Skeletal muscle cell (primary cell): ENCODE measurements around the gene PARVB.

Experiments
- DNase-seq: peaks from one replicate; pipeline ENCODE4 v3.0.0-alpha.2; 2010; ENCODE audit warnings: low read depth
- H3K4me3 ChIP-seq: 2 replicates; pipeline ENCODE4 v1.5.1; 2011; ENCODE audit warnings: low read depth, mild to moderate bottlenecking, control low read depth, low read length, moderate library complexity

PARVB gene, protein sequence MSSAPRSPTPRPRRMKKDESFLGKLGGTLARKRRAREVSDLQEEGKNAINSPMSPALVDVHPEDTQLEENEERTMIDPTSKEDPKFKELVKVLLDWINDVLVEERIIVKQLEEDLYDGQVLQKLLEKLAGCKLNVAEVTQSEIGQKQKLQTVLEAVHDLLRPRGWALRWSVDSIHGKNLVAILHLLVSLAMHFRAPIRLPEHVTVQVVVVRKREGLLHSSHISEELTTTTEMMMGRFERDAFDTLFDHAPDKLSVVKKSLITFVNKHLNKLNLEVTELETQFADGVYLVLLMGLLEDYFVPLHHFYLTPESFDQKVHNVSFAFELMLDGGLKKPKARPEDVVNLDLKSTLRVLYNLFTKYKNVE

GRCh38 chr22:44024288-44024921, at the start of gene PARVB:
TSS of gene PARVB (plus strand) at chr22:44024302. CDS start at chr22:44024340, 38 bp downstream.
- no peak for DNase-seq
- H3K4me3 ChIP-seq: peak within 1 kb of the TSS; percentile 65

GRCh38 chr22:43975041-43975440, 49.1 kb upstream of the PARVB start:
- DNase-seq: no peak
- H3K4me3 ChIP-seq: no peak overlapping the region

DNA sequence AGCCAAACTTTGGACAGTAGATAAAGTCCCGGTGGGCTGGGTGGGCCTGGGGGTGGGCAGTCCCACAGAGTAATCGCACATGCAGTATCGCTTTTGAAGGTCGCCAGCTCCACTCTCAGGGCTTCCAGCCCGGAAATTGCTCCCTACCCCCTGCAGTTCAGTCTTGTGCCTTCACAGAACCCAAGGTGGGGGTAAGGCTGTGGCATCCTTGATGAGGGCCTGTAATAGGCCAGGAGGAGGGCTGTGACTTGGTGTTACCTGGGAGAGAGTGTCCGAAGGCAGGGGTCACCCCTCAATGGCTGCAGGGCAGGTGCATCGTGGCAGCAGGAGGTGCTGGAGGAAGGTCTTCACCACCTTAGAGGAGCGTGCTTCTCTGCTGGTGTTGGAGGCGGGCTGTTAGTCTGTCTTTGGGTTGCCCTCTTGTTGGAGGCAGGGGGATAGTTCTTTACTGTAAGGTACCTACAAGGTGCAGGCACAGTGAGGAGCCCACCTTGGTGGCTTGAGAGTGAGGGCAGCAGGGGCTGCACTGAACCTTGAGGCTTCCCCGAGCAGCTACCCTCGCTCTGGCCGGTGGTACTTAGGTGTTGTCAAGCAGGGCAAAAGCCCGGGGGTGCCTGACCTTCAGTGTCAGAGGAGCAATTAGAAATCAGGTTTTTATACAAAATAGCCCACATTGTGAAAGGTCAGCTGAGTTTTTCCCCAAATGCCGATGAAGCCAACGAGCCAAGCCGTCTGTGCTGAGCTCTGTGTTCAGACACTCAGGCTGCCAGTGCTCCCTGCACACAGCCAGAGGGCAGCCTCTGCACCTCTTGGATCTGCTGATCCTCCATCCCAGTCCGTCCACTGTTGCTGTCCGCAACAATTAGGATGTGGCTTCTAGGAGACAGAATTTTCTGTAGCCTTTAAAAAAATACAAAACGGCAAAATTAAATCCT, 47.0 kb upstream of the PARVB start:
- DNase-seq: no peak
- H3K4me3 ChIP-seq: no peak overlapping the region

DNA sequence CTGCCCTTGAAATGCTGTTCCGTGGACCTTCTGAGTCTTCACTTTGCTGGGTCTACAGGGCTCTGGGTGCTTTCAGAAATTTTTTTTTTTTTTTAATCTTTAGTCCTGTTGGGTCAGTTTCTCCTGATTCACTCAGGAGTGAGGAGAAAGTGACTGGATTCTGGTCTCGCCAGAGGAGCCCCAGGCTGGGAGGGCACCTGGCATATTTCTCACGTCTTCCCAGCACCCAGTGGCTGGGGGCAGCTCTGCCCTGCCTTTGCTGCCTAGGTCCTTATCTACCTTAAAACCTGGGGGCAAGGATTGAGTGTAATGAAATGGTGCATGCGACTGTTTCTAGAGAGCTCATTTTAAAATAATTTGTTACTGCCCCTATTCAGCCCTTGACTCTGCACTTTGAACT, 45.5 kb upstream of the PARVB start:
- H3K4me3 ChIP-seq: no peak overlapping the region
- DNase-seq: no peak

GRCh38 chr22:43980579-43980978, 43.5 kb upstream of the PARVB start:
- no peak for DNase-seq
- no peak overlapping the region for H3K4me3 ChIP-seq

DNA sequence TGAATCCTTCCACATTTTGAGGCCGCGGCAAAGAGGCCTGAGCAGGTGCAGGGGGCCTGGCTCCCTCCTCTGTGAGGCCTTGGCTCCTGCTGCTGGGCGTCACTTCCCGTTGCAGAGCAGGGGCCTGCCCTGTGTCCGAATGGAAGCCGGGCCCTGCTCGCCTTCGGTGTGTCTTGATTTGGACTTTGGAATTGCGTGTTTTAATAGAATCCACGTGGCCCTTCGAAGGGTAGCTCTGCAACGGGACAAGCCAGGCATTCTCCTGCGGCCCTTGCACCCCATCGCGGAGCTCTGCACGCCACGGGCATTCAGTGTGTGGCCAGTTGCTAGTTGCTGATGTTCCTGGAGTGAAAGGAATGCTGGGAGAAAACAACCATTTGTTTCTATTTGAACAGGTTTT, 43.1 kb upstream of the PARVB start:
- DNase-seq: no peak

DNA sequence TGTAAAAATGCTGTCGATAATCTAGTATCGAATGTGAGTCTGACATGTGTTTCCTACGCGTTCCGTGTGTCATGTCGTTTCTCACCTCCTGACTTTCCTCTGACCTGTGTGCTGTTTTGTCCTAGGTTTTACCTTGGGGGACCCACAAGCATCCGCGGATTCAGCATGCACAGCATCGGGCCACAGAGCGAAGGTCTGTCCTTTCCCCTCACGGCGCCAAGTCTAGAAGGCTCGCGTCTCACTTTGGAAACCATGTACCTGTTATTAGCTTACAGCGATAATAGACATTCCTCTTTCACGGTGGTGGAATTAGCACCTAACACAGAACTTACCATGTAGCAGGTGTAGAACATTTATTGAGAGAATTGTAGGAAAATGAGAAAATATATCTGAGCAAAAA, 40.3 kb upstream of the PARVB start:
- no peak overlapping the region for H3K4me3 ChIP-seq
- no peak for DNase-seq

More for the DNA sequence above, 43.1 kb upstream of the PARVB start:
- no peak overlapping the region for H3K4me3 ChIP-seq

- DNase-seq: no peak
- H3K4me3 ChIP-seq: no peak overlapping the region
Measured at GRCh38 chr22:43985532-43985931, 38.6 kb upstream of the PARVB start.

- DNase-seq: no peak
- H3K4me3 ChIP-seq: no peak overlapping the region
Measured at GRCh38 chr22:43988116-43988820, 35.8 kb upstream of the PARVB start.

GRCh38 chr22:43988960-43989359, 35.1 kb upstream of the PARVB start:
- DNase-seq: no peak
- H3K4me3 ChIP-seq: no peak overlapping the region

- H3K4me3 ChIP-seq: no peak overlapping the region
- no peak for DNase-seq
Measured at GRCh38 chr22:43990044-43990443, 34.1 kb upstream of the PARVB start.

DNA sequence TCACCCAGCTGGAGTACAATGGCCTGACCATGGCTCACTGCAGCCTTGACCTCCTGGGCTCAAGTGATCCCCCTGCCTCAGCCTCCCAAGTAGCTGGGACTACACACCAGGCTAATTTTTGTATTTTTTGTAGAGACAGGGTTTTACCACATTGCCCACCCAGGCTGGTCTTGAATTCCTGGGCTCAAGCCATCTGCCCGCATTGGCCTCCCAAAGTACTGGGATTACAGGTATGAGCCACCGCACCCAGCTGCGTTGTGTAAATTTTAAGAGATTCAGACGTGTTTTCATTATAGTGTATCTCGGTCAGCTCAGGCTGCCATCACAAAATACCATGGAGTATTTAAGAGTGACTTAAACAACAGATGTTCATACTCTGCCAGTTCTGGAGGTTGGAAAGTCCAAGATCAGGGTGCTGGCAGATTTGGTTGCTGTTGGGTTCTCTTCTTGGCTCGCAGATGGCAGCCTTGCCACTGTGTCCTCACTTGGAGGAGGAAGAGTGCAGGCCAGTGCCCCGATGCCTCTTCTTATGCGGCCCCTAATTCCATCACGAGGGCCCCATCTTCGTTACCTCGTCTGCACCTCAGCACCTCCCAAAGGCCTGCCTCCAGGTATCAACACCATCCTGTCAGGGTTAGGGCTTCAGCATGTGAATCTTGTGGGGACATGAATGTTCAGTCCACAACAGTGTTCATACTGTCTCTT, 32.6 kb upstream of the PARVB start:
- DNase-seq: no peak
- no peak overlapping the region for H3K4me3 ChIP-seq

- peak; percentile 1 for DNase-seq
- H3K4me3 ChIP-seq: no peak overlapping the region
Measured at GRCh38 chr22:43992331-43992821, 31.7 kb upstream of the PARVB start.

- DNase-seq: peak; percentile 9
- H3K4me3 ChIP-seq: no peak overlapping the region
Measured at GRCh38 chr22:43993072-43993760, 30.9 kb upstream of the PARVB start.

- H3K4me3 ChIP-seq: no peak overlapping the region
- DNase-seq: no peak
Measured at GRCh38 chr22:43994006-43994405, 30.1 kb upstream of the PARVB start.

DNA sequence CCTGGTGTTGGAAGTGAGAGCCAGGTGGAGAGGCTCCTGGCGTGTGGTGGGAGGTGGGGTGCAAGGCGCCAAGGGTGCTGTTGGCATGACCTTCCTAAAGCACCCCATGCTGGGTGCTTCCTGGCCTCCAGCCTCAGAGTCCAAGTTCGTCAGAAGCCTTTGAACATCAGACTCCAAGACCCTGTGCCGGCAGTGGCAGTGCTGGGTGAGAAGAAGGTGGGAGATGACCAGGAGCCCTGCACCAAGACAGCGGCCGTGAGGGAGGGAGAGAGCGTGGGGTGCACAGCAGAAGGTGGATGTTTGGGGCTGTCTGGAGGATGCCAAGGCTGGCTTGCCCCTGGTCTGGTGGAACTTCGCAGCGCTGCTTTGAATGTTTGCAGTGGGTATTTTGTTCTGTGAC, 29.7 kb upstream of the PARVB start:
- DNase-seq: no peak

DNA sequence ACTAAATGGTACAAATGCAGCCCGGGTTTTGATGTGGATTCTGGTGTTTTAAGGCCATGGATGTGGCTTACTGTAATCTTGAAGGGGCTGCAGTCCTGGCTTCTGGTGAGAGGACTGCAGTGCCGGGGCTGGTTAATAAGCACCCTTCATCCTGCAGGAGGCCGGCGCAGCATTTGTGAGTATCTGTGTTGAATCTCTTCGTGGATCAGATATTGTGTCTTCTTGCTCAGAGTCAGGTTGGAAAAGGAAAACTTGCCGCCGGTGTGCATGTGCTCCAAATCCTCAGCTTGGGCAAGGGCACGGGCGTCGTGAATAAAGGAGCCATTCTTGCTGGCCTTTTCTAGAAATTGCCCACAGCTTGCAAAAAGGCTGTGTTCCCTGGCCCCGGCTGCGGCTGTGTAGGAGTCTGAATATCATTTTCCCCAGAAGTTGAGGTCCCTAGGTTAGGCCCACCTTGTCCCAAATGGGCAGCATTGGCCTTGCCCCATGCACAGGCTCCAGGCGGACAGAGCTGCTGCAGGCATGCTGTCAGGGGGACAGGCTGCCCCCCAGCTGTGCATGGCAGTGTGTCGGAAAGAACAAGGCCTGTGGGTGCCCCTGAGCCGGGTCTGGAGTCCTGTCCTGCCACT, 28.9 kb upstream of the PARVB start:
- DNase-seq: no peak
- H3K4me3 ChIP-seq: no peak overlapping the region

More for the DNA sequence above, 29.7 kb upstream of the PARVB start:
- H3K4me3 ChIP-seq: no peak overlapping the region

DNA sequence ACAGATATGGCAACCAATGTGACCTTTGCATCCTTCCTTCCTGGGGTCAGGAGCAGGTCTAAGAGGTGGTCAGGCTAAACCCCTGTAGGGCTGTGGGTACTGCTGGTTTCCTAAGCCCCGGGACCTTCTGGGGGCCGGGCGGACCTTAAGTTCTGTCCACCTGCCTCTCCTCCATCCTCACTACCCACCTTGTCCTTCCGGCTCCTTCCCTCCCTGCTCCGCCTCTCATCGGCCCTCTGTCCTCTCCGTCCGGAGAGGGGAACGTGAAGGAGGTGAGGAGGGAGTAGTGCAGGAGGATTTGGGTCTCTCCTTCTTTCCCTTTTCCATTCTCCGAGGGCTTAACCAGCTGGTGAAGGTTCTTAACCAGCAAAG, 28.3 kb upstream of the PARVB start:
- H3K4me3 ChIP-seq: no peak overlapping the region
- no peak for DNase-seq
